ENCODE data around the gene RARB. TPM values are rescaled to one million over a fixed set of nuclear protein-coding genes. Genes with fewer than 3 reads are reported as not detected.

The RARB gene
- polyA plus RNA-seq, 10 donors, result 11.4 to 19.1 (median 14.9) TPM

GRCh38 chr3:25593001-25593400 lies 164.9 kb downstream of the RARB start:
- no peak for DNase-seq

- peak; percentile 62 to 82 (median 77) for DNase-seq
Measured at GRCh38 chr3:25594007-25594502, 166.0 kb downstream of the RARB start.

- no peak for DNase-seq
Measured at GRCh38 chr3:25597535-25598101, 169.6 kb downstream of the RARB start.

GRCh38 chr3:25603703-25604102 lies 175.6 kb downstream of the RARB start:
- DNase-seq, result no peak

GRCh38 chr3:25604107-25604805 lies 176.2 kb downstream of the RARB start:
- DNase-seq, result peak in 1 of 3 donors; percentile 69

GRCh38 chr3:25610167-25610566 lies 182.1 kb downstream of the RARB start:
- no peak for DNase-seq

- DNase-seq, result no peak
Measured at GRCh38 chr3:25610779-25611178, 182.7 kb downstream of the RARB start.

GRCh38 chr3:25611193-25611592 lies 183.1 kb downstream of the RARB start:
- no peak for DNase-seq

GRCh38 chr3:25618028-25618427 lies 190.0 kb downstream of the RARB start:
- no peak for DNase-seq

- DNase-seq, result no peak
Measured at GRCh38 chr3:25619382-25619781, 191.3 kb downstream of the RARB start.

GRCh38 chr3:25620493-25620892 lies 192.4 kb downstream of the RARB start:
- DNase-seq, result no peak

GRCh38 chr3:25621087-25621486 lies 193.0 kb downstream of the RARB start:
- DNase-seq, result no peak

GRCh38 chr3:25631989-25632388 lies 203.9 kb downstream of the RARB start:
- DNase-seq, result no peak

GRCh38 chr3:25633919-25634318 lies 205.9 kb downstream of the RARB start:
- DNase-seq, result no peak

- no peak for DNase-seq
Measured at GRCh38 chr3:25635038-25635437, 207.0 kb downstream of the RARB start.

Other genes with a start within 250 kb of the RARB start
- 100 to 1,000 TPM; 105 to 176 (median 137) TPM for gene TOP2B, start 236.6 kb downstream of the RARB start, polyA plus RNA-seq (ENCODE audit: insufficient read length in 10 of 10)

All from muscle of back (tissue), 11 donors.